ENCODE data around the gene RHOD. TPM values are rescaled to one million over a fixed set of nuclear protein-coding genes. Genes with fewer than 3 reads are reported as not detected.

RHOD gene
- polyA plus RNA-seq, 1 donor (not counting 4 experiments of a cell fraction or from before 2014, with no cell fraction given): 119 TPM

GRCh38 chr11:67066333-67066709, 9.7 kb downstream of the RHOD start:
- peaks cover 19 to 32% of the 10 kb centered on the region in 2 experiments for H3K36me3 ChIP-seq (ENCODE audit: control insufficient read depth in 2 of 2, extremely low read depth in 1 of 2, insufficient read depth in 2 of 2, low read length in 2 of 2)
- peaks cover 44% of the 10 kb centered on the region for H3K79me2 ChIP-seq (ENCODE audit: control insufficient read depth, insufficient read depth, low read length)
- H3K27me3 ChIP-seq (ENCODE audit: control insufficient read depth, extremely low read depth, insufficient read depth, low read length): no peaks in the 10 kb centered on the region
- H3K9ac ChIP-seq (ENCODE audit: control insufficient read depth, extremely low read depth, insufficient read depth, low read length): no peak overlapping the region
- H3K4me2 ChIP-seq (ENCODE audit: control insufficient read depth, extremely low read depth, insufficient read depth, low read depth, low read length): no peak overlapping the region
- no peaks in the 10 kb centered on the region for H3K9me1 ChIP-seq (ENCODE audit: control insufficient read depth, extremely low read depth, insufficient read depth, low read length)
- DNase-seq (ENCODE audit: low read depth, low spot score) (no peak), FAIRE-seq (no peak)
- dilution Hi-C loops (cut with MboI; ENCODE audit: extremely low pct_ligation_motif_present, low sequenced_read_pairs): no loop called here
- TF ChIP-seq EZH2 (IDR thresholded peaks at IDR 0.05; ENCODE audit: low read length) (no peak), CTCF (optimal IDR thresholded peaks at IDR 0.05 in 1 of 3, IDR thresholded peaks at IDR 0.05 in 1 of 3, conservative IDR thresholded peaks at IDR 0.05 in 1 of 3; ENCODE audit: extremely low read depth in 1 of 3, insufficient read depth in 2 of 3, low read length in 3 of 3) (no peak)
- peaks cover 15% of the 10 kb centered on the region for H3K4me1 ChIP-seq (ENCODE audit: control insufficient read depth, extremely low read depth, insufficient read depth, low read length)
- no peak overlapping the region for H3K27ac ChIP-seq (ENCODE audit: control insufficient read depth, insufficient read depth, low read length)
- no peaks in the 10 kb centered on the region for H4K20me1 ChIP-seq (ENCODE audit: control insufficient read depth, extremely low read depth, insufficient read depth, low read length)
- H3K4me3 ChIP-seq (ENCODE audit: control insufficient read depth in 2 of 3, extremely low read depth in 1 of 3, insufficient read depth in 2 of 3, low read depth in 1 of 3, low read length in 3 of 3): no peak overlapping the region
- no peak overlapping the region for H2AFZ ChIP-seq (ENCODE audit: control insufficient read depth, low read length)
- H3K9me3 ChIP-seq (ENCODE audit: control insufficient read depth, low read depth, low read length): no peaks in the 10 kb centered on the region

GRCh38 chr11:67071420-67072284, 15.0 kb downstream of the RHOD start:
- Histone ChIP-seq H3K4me2 (ENCODE audit: control insufficient read depth, extremely low read depth, insufficient read depth, low read depth, low read length) (no peak overlapping the region), H3K4me3 (ENCODE audit: control insufficient read depth in 2 of 3, extremely low read depth in 1 of 3, insufficient read depth in 2 of 3, low read depth in 1 of 3, low read length in 3 of 3) (no peak overlapping the region), H2AFZ (ENCODE audit: control insufficient read depth, low read length) (no peak overlapping the region), H3K9me1 (ENCODE audit: control insufficient read depth, extremely low read depth, insufficient read depth, low read length) (no peaks in the 10 kb centered on the region), H3K4me1 (ENCODE audit: control insufficient read depth, extremely low read depth, insufficient read depth, low read length) (no peaks in the 10 kb centered on the region), H3K27me3 (ENCODE audit: control insufficient read depth, extremely low read depth, insufficient read depth, low read length) (no peaks in the 10 kb centered on the region), H3K9ac (ENCODE audit: control insufficient read depth, extremely low read depth, insufficient read depth, low read length) (no peak overlapping the region), H3K36me3 (ENCODE audit: control insufficient read depth in 2 of 2, extremely low read depth in 1 of 2, insufficient read depth in 2 of 2, low read length in 2 of 2) (peaks cover 21 to 32% of the 10 kb centered on the region in 2 experiments), H3K9me3 (ENCODE audit: control insufficient read depth, low read depth, low read length) (no peaks in the 10 kb centered on the region), H4K20me1 (ENCODE audit: control insufficient read depth, extremely low read depth, insufficient read depth, low read length) (no peaks in the 10 kb centered on the region), H3K79me2 (ENCODE audit: control insufficient read depth, insufficient read depth, low read length) (peaks cover 13% of the 10 kb centered on the region), H3K27ac (ENCODE audit: control insufficient read depth, insufficient read depth, low read length) (no peak overlapping the region)
- dilution Hi-C loops (cut with MboI; ENCODE audit: extremely low pct_ligation_motif_present, low sequenced_read_pairs): no loop called here
- TF ChIP-seq CTCF (optimal IDR thresholded peaks at IDR 0.05 in 1 of 3, IDR thresholded peaks at IDR 0.05 in 1 of 3, conservative IDR thresholded peaks at IDR 0.05 in 1 of 3; ENCODE audit: extremely low read depth in 1 of 3, insufficient read depth in 2 of 3, low read length in 3 of 3) (peak; percentile 53 to 76 (median 72)), EZH2 (IDR thresholded peaks at IDR 0.05; ENCODE audit: low read length) (no peak)
- DNase-seq (ENCODE audit: low read depth, low spot score) (no peak), FAIRE-seq (no peak)

Measured in keratinocyte (primary cell).